ENCODE results near the gene BRPF3.

DNA sequence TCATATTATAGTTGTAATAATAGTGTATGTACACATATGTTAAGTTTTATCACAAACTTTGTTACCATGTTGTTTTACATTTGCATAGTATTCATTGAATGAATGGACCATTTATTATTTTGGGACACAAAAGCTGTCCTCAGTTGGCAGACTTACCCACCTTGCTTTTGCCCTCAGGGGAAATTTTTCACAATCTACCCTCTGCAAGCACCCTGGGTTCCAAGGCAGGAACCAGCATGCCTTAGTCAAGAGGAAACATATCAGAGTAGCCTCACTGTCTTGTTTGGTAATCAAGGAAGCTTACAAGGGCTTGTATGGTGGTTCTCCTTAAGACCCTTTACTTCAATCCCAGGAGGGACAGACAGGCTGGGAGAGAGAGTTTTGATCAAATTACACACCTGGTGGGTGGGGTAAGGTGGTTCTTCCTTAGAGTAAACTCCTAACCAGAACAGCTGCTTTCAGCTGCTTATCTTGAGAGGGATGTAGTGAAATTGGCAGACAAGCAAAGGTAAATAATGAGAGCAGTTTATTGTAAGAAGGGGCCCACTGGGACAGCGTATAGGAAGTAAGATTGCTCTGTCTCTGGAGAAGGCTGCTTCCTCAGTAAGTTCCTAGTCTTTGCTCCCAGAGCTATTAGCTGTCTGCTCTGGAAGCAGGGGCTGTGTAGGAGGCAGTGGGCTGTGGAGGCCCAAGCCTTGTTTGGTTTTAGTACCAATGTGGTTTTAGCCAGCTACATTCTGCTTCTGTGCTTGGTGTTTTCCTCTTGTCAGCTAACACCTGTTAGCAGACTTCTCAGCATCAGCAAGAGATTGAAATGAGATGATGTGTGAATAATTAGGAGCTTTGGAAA lies 31.1 kb downstream of the BRPF3 start:
- no peak for TF ChIP-seq POLR2A (IDR thresholded peaks at IDR 0.05; ENCODE audit: low read depth)
- TF ChIP-seq, protein P1, sequence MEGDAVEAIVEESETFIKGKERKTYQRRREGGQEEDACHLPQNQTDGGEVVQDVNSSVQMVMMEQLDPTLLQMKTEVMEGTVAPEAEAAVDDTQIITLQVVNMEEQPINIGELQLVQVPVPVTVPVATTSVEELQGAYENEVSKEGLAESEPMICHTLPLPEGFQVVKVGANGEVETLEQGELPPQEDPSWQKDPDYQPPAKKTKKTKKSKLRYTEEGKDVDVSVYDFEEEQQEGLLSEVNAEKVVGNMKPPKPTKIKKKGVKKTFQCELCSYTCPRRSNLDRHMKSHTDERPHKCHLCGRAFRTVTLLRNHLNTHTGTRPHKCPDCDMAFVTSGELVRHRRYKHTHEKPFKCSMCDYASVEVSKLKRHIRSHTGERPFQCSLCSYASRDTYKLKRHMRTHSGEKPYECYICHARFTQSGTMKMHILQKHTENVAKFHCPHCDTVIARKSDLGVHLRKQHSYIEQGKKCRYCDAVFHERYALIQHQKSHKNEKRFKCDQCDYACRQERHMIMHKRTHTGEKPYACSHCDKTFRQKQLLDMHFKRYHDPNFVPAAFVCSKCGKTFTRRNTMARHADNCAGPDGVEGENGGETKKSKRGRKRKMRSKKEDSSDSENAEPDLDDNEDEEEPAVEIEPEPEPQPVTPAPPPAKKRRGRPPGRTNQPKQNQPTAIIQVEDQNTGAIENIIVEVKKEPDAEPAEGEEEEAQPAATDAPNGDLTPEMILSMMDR (IDR thresholded peaks at IDR 0.05), result no peak
